Ishikawa (cell line): Measurements from ENCODE around the gene RECQL5.
A peak's percentile ranks its signal among the peaks of the same experiment; 100 is the strongest.

Source experiments
- EGR1 ChIP-seq: IDR thresholded peaks from 2 replicates; pipeline ENCODE4 v1.6.1; 2012
- EP300 ChIP-seq: IDR thresholded peaks from 2 replicates; pipeline ENCODE4 v1.6.1; 2012; ENCODE audit warnings: borderline replicate concordance
- MAX ChIP-seq: IDR thresholded peaks from 2 replicates; pipeline ENCODE4 v1.6.1; 2012
- TAF1 ChIP-seq: IDR thresholded peaks from 2 replicates; pipeline ENCODE4 v1.6.1; 2012; ENCODE audit warnings: low read depth, mild to moderate bottlenecking

- TF ChIP-seq MAX, result peak; percentile 40
- no peak for TF ChIP-seq EGR1
- 0 out of 2 replicates have a peak, but pooled peaks have one; percentile 33 for TF ChIP-seq TAF1
- 0 out of 2 replicates have a peak, but pooled peaks have one; percentile 36 for TF ChIP-seq EP300
Measured at GRCh38 chr17:75589012-75589918, 77.7 kb downstream of the RECQL5 start.
